GM19239 (cell line): ENCODE results near the gene BTBD9.
"Not testable (repeated sequence)": the region's sequence is repeated elsewhere in the genome, so short reads cannot be mapped to it uniquely, and the experiment has no call there.

ENCODE experiments used
- DNase-seq: peaks from one replicate; pipeline ENCODE4 v3.0.0; 2011; ENCODE audit warnings: low spot score; ENCODE audit not compliant: insufficient read length
- FAIRE-seq: peaks from 2 replicates; lab custom pipeline; 2011; peaks lifted over from hg19 to GRCh38; lab: Jason Lieb, UNC

Gene BTBD9

GRCh38 chr6:38445925-38446324, 193.8 kb downstream of the BTBD9 start:
- no peak for FAIRE-seq
- no peak for DNase-seq

- DNase-seq (no peak), FAIRE-seq (no peak)
These were observed 194.4 kb downstream of the BTBD9 start for GRCh38 chr6:38445336-38445735.

- FAIRE-seq, result no peak
- no peak for DNase-seq
These were observed 196.2 kb downstream of the BTBD9 start for GRCh38 chr6:38443352-38444144.

GRCh38 chr6:38438097-38438496, 201.6 kb downstream of the BTBD9 start:
- DNase-seq, result no peak
- FAIRE-seq, result no peak

- DNase-seq, result no peak
- FAIRE-seq, result no peak
These were observed 202.8 kb downstream of the BTBD9 start for GRCh38 chr6:38436726-38437465.

GRCh38 chr6:38435330-38435729, 204.4 kb downstream of the BTBD9 start:
- DNase-seq (no peak), FAIRE-seq (no peak)

GRCh38 chr6:38434051-38434450, 205.7 kb downstream of the BTBD9 start:
- FAIRE-seq (no peak), DNase-seq (no peak)

- DNase-seq, result no peak
- FAIRE-seq, result no peak
These were observed 207.2 kb downstream of the BTBD9 start for GRCh38 chr6:38432479-38432878.

- DNase-seq (no peak), FAIRE-seq (no peak)
These were observed 207.7 kb downstream of the BTBD9 start for GRCh38 chr6:38432079-38432478.

GRCh38 chr6:38429546-38429945, 210.2 kb downstream of the BTBD9 start:
- DNase-seq, result no peak
- FAIRE-seq, result peak; percentile 54

- FAIRE-seq (no peak), DNase-seq (peak; percentile 29)
These were observed 212.1 kb downstream of the BTBD9 start for GRCh38 chr6:38427492-38428210.

- not testable (repeated sequence) for FAIRE-seq, DNase-seq
These were observed 213.8 kb downstream of the BTBD9 start for GRCh38 chr6:38425788-38426488.

- DNase-seq, result no peak
- no peak for FAIRE-seq
These were observed 216.0 kb downstream of the BTBD9 start for GRCh38 chr6:38423746-38424145.

GRCh38 chr6:38420207-38420606, 219.5 kb downstream of the BTBD9 start:
- FAIRE-seq, result no peak

GRCh38 chr6:38417521-38417920, 222.2 kb downstream of the BTBD9 start:
- FAIRE-seq (no peak), DNase-seq (no peak)

More at GRCh38 chr6:38420207-38420606, 219.5 kb downstream of the BTBD9 start:
- no peak for DNase-seq

GRCh38 chr6:38415231-38416005, 224.3 kb downstream of the BTBD9 start:
- DNase-seq, result no peak
- no peak for FAIRE-seq

- no peak for FAIRE-seq
- DNase-seq, result no peak
These were observed 226.5 kb downstream of the BTBD9 start for GRCh38 chr6:38413102-38413800.

GRCh38 chr6:38407192-38407591, 232.5 kb downstream of the BTBD9 start:
- FAIRE-seq (peak; percentile 8), DNase-seq (no peak)

GRCh38 chr6:38406096-38406495, 233.6 kb downstream of the BTBD9 start:
- FAIRE-seq, result no peak
- no peak for DNase-seq
